HEK293 (cell line): ENCODE measurements around the gene OGFOD3.
"Not testable (repeated sequence)": the region's sequence is repeated elsewhere in the genome, so short reads cannot be mapped to it uniquely, and the experiment has no call there.

Source experiments
- CTCF ChIA-PET: fragments of 350-600 bp; formaldehyde crosslinking; extraction: SDS; loops from one replicate; lab custom pipeline; 2021; ENCODE audit warnings: antibody characterized with exemption; lab: Yijun Ruan, JAX
- POLR2A ChIA-PET: fragments of 300-600 bp; formaldehyde crosslinking; extraction: SDS; loops from one replicate; lab custom pipeline; 2020; ENCODE audit warnings: antibody characterized with exemption, inconsistent platforms; lab: Yijun Ruan, JAX
- H3K27ac ChIP-seq: fragments of 200-500 bp; sonication (Bioruptor generic); 2 replicates; pipeline ENCODE4 v1.5.1; 2014; ENCODE audit warnings: low read depth, low read length, control low read depth, inconsistent platforms; ENCODE audit errors: extremely low read depth
- H3K36me3 ChIP-seq, 2 experiments: fragments of 200-500 bp in 1 of 2; sonication (Bioruptor generic) in 1 of 2; 1 replicate in 1 of 2; 2 replicates in 1 of 2; pipeline ENCODE4 v1.5.1; 2014 to 2017; ENCODE audit warnings: inconsistent platforms in 2 of 2, low read length in 2 of 2; ENCODE audit not compliant: control insufficient read depth in 2 of 2, insufficient read depth in 1 of 2
- H3K4me1 ChIP-seq: fragments of 200-500 bp; sonication (Bioruptor generic); 2 replicates; pipeline ENCODE4 v1.5.1; 2014; ENCODE audit warnings: mild to moderate bottlenecking, low read length, inconsistent platforms; ENCODE audit not compliant: control insufficient read depth, insufficient read depth
- H3K4me3 ChIP-seq: 2 replicates; pipeline ENCODE4 v1.5.1; 2011; ENCODE audit warnings: low read depth, mild to moderate bottlenecking, control low read depth, low read length, moderate library complexity
- H3K9me3 ChIP-seq: fragments of 200-500 bp; sonication (Bioruptor generic); 2 replicates; pipeline ENCODE4 v1.5.1; 2014; ENCODE audit warnings: low read depth, low read length, inconsistent platforms; ENCODE audit not compliant: control insufficient read depth, insufficient read depth
- FEZF1 ChIP-seq: fragments of 450-650 bp; formaldehyde crosslinking; IDR thresholded peaks from 2 replicates; pipeline ENCODE4 v1.5.1; 2016; ENCODE audit warnings: missing biosample characterization, missing genetic modification characterization
- GFI1B ChIP-seq: fragments of 450-650 bp; formaldehyde crosslinking; IDR thresholded peaks from 2 replicates; pipeline ENCODE4 v1.5.1; 2016; ENCODE audit warnings: missing biosample characterization, missing genetic modification characterization
- GLIS1 ChIP-seq: fragments of 450-650 bp; formaldehyde crosslinking; IDR thresholded peaks from 2 replicates; pipeline ENCODE4 v1.5.1; 2016; ENCODE audit warnings: missing biosample characterization, missing genetic modification characterization
- HOXA7 ChIP-seq: sonication (generic); formaldehyde crosslinking; IDR thresholded peaks from 2 replicates; pipeline ENCODE4 v1.8.1; 2022; ENCODE audit warnings: missing genetic modification reagents, borderline replicate concordance
- HOXD13 ChIP-seq: sonication (generic); formaldehyde crosslinking; IDR thresholded peaks from 2 replicates; pipeline ENCODE4 v1.8.0; 2022; ENCODE audit warnings: missing genetic modification reagents, borderline replicate concordance
- REPIN1 ChIP-seq: fragments of 450-650 bp; formaldehyde crosslinking; IDR thresholded peaks from 2 replicates; pipeline ENCODE4 v1.5.1; 2017; ENCODE audit warnings: missing biosample characterization, missing genetic modification characterization, low read depth
- SCRT1 ChIP-seq: fragments of 450-650 bp; formaldehyde crosslinking; IDR thresholded peaks from 2 replicates; pipeline ENCODE4 v1.5.1; 2016; ENCODE audit warnings: missing biosample characterization, missing genetic modification characterization, borderline replicate concordance
- SP2 ChIP-seq: fragments of 450-650 bp; formaldehyde crosslinking; IDR thresholded peaks from 2 replicates; pipeline ENCODE4 v1.5.1; 2016; ENCODE audit warnings: missing biosample characterization, missing genetic modification characterization
- TCF7L2 ChIP-seq: IDR thresholded peaks from 2 replicates; pipeline ENCODE4 v1.6.1; 2011; ENCODE audit warnings: low read depth, mild to moderate bottlenecking, inconsistent platforms, low read length, moderate library complexity, borderline replicate concordance
- TRIM28 ChIP-seq: IDR thresholded peaks from 2 replicates; pipeline ENCODE4 v1.6.1; 2011; ENCODE audit warnings: low read length, control low read depth, borderline replicate concordance
- ZBTB1 ChIP-seq: fragments of 450-650 bp; formaldehyde crosslinking; IDR thresholded peaks from 2 replicates; pipeline ENCODE4 v1.5.1; 2016; ENCODE audit warnings: missing biosample characterization, missing genetic modification characterization
- ZNF239 ChIP-seq: fragments of 450-650 bp; formaldehyde crosslinking; IDR thresholded peaks from 2 replicates; pipeline ENCODE4 v1.5.1; 2016; ENCODE audit warnings: missing biosample characterization, missing genetic modification characterization
- ZNF350 ChIP-seq: fragments of 450-650 bp; formaldehyde crosslinking; IDR thresholded peaks from 2 replicates; pipeline ENCODE4 v1.5.0; 2017; ENCODE audit warnings: missing biosample characterization, mild to moderate bottlenecking, missing genetic modification characterization
- ZNF362 ChIP-seq: fragments of 450-650 bp; formaldehyde crosslinking; IDR thresholded peaks from 2 replicates; pipeline ENCODE4 v1.5.1; 2016; ENCODE audit warnings: missing biosample characterization, missing genetic modification characterization
- ZNF518A ChIP-seq: fragments of 450-650 bp; formaldehyde crosslinking; conservative IDR thresholded peaks from 2 replicates; pipeline ENCODE4 v1.5.1; 2016; ENCODE audit warnings: low read depth, missing biosample characterization, missing genetic modification characterization
- ZNF623 ChIP-seq: fragments of 450-650 bp; formaldehyde crosslinking; IDR thresholded peaks from 2 replicates; pipeline ENCODE4 v1.5.1; 2016; ENCODE audit warnings: missing biosample characterization, missing genetic modification characterization
- ZNF677 ChIP-seq: fragments of 450-650 bp; IDR thresholded peaks from 2 replicates; pipeline ENCODE4 v1.5.0; 2018; ENCODE audit warnings: missing biosample characterization, mild to moderate bottlenecking, missing genetic modification characterization, moderate library complexity
- ZNF747 ChIP-seq: fragments of 450-650 bp; formaldehyde crosslinking; IDR thresholded peaks from 2 replicates; pipeline ENCODE4 v1.5.1; 2016; ENCODE audit warnings: missing biosample characterization, missing genetic modification characterization
- ZNF76 ChIP-seq: fragments of 450-650 bp; formaldehyde crosslinking; IDR thresholded peaks from 2 replicates; pipeline ENCODE4; 2016; ENCODE audit warnings: low read depth, missing biosample characterization, missing genetic modification characterization, borderline replicate concordance
- TF ChIP-seq, protein P1 (sequence below): fragments of 450-650 bp; formaldehyde crosslinking; IDR thresholded peaks from 2 replicates; pipeline ENCODE4 v1.5.1; 2016; ENCODE audit warnings: missing biosample characterization, missing genetic modification characterization

The OGFOD3 gene

GRCh38 chr17:82453706-82454105 lies 35.3 kb upstream of the OGFOD3 start:
- peak; percentile 11; the same call in 1 of the 2 replicates for TF ChIP-seq TRIM28
- CTCF ChIA-PET, H3K36me3 ChIP-seq, H3K4me1 ChIP-seq, H3K4me3 ChIP-seq, H3K27ac ChIP-seq, H3K9me3 ChIP-seq, POLR2A ChIA-PET: not testable (repeated sequence)

- CTCF ChIA-PET, POLR2A ChIA-PET, H3K4me1 ChIP-seq: not testable (repeated sequence)
Observed at GRCh38 chr17:82453151-82453550, 34.8 kb upstream of the OGFOD3 start.

GRCh38 chr17:82452162-82452561 lies 33.8 kb upstream of the OGFOD3 start:
- Histone ChIP-seq H3K4me1 (peaks cover 4% of the 10 kb centered on the region; the same call in 1 of the 2 replicates), H3K27ac (no peak overlapping the region), H3K36me3 (peaks cover 0 to 6% of the 10 kb centered on the region in 2 experiments; a peak in 1 of 3 replicates)
- no peak for TF ChIP-seq ZNF623 (tag by site-specific recombination)
- TF ChIP-seq ZNF362 (tag by site-specific recombination): no peak
- no peak for TF ChIP-seq ZNF239 (tag by site-specific recombination)
- no peak for TF ChIP-seq ZNF677 (tag by site-specific recombination)
- TF ChIP-seq GFI1B (tag by site-specific recombination): no peak
- TF ChIP-seq ZBTB1 (tag by site-specific recombination): no peak
- no peak for TF ChIP-seq HOXA7 (CRISPR knock-in tag)
- no peak for TF ChIP-seq ZNF747
- no peak for TF ChIP-seq ZNF350 (tag by site-specific recombination)
- TF ChIP-seq, all 188 proteins: peak for 0
- no peaks in the 10 kb centered on the region for H3K9me3 ChIP-seq
- no peak overlapping the region for H3K4me3 ChIP-seq
- POLR2A ChIA-PET: no interaction called here
- CTCF ChIA-PET: no interaction called here

More at GRCh38 chr17:82453151-82453550, 34.8 kb upstream of the OGFOD3 start:
- H3K4me3 ChIP-seq, H3K9me3 ChIP-seq, H3K27ac ChIP-seq, H3K36me3 ChIP-seq: not testable (repeated sequence)

DNA sequence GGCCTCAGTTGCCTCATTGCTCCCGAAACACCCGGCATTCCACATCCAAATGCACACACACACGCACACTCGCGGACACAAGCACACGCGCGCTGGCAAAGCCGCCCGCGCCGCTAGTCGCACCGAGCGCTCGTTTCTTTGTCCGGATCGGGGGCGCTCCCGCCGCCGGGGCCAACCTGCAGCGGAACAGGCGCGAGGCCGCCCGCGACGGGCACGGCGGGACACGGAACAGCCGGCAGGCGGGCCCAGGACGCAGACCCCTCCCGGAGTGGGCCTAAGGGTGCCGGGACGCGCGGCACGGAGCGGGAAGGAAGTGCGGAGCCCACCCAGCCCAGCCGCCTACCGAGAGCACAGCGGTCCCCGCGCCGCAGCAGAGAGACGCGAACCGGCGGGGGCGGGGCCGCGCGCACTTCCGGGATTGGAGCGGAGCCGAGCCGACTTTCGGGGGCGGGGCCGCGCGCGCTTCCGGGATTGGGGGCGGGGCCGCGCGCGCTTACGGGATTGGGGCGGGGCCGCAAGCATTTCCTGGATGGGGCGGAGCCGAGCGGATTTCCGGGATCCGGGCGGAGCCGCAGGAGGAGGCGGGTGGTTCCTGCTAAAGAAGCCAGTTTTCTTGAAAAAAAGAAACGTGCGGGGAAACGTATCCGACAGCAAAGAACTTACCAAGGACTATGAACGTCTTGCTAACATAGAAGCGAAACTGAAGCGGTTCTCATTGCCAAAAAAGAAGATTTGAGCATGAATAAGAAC lies 32.1 kb upstream of the OGFOD3 start, which contains the start of gene CYBC1:
CYBC1 (minus strand) TSS at position 396 of the 750 bp plus-strand sequence. CDS start 1,498 bp downstream, outside the sequence.
- Histone ChIP-seq H3K9me3 (no peaks in the 10 kb centered on the region), H3K4me3 (peak within 1 kb of the TSS; percentile 82), H3K4me1 (peaks cover 4% of the 10 kb centered on the region; the same call in 1 of the 2 replicates), H3K36me3 (peaks cover 0 to 12% of the 10 kb centered on the region in 2 experiments; a peak in 1 of 3 replicates), H3K27ac (peak within 1 kb of the TSS; percentile 69)
- CTCF ChIA-PET: no interaction called here
- POLR2A ChIA-PET: interaction anchor here (0.6 kb wide), 1 partner anchor 424 kb away, joined by 3 read pairs; no protein-coding TSS in a partner anchor
- TF ChIP-seq FEZF1 (tag by site-specific recombination) (no peak), REPIN1 (tag by site-specific recombination) (peak; percentile 46; the same call in 1 of the 2 replicates), SCRT1 (no peak), HOXD13 (CRISPR knock-in tag) (no peak), ZNF518A (tag by site-specific recombination) (peak; percentile 43; the same call in 1 of the 2 replicates), SP2 (peak; percentile 88), GLIS1 (tag by site-specific recombination) (peak; percentile 10; the same call in 1 of the 2 replicates), TCF7L2 (no peak), ZNF76 (tag by site-specific recombination) (peak; percentile 80)
- TF ChIP-seq, protein P1, sequence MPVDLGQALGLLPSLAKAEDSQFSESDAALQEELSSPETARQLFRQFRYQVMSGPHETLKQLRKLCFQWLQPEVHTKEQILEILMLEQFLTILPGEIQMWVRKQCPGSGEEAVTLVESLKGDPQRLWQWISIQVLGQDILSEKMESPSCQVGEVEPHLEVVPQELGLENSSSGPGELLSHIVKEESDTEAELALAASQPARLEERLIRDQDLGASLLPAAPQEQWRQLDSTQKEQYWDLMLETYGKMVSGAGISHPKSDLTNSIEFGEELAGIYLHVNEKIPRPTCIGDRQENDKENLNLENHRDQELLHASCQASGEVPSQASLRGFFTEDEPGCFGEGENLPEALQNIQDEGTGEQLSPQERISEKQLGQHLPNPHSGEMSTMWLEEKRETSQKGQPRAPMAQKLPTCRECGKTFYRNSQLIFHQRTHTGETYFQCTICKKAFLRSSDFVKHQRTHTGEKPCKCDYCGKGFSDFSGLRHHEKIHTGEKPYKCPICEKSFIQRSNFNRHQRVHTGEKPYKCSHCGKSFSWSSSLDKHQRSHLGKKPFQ (tag by site-specific recombination): no peak
